B cell (primary cell): Measurements from ENCODE around the gene CTNNA1.

ENCODE experiments used
- CTCF ChIP-seq: fragments of 200-600 bp; IDR thresholded peaks from one replicate; pipeline ENCODE4 v1.8.0; 2022; ENCODE audit warnings: antibody characterized with exemption, mild to moderate bottlenecking
- EZH2 ChIP-seq: IDR thresholded peaks from 2 replicates; pipeline ENCODE4 v1.6.1; 2012; ENCODE audit warnings: borderline replicate concordance, low read depth, mild to moderate bottlenecking, moderate library complexity, low read length; ENCODE audit not compliant: insufficient read depth, poor library complexity, severe bottlenecking

DNA sequence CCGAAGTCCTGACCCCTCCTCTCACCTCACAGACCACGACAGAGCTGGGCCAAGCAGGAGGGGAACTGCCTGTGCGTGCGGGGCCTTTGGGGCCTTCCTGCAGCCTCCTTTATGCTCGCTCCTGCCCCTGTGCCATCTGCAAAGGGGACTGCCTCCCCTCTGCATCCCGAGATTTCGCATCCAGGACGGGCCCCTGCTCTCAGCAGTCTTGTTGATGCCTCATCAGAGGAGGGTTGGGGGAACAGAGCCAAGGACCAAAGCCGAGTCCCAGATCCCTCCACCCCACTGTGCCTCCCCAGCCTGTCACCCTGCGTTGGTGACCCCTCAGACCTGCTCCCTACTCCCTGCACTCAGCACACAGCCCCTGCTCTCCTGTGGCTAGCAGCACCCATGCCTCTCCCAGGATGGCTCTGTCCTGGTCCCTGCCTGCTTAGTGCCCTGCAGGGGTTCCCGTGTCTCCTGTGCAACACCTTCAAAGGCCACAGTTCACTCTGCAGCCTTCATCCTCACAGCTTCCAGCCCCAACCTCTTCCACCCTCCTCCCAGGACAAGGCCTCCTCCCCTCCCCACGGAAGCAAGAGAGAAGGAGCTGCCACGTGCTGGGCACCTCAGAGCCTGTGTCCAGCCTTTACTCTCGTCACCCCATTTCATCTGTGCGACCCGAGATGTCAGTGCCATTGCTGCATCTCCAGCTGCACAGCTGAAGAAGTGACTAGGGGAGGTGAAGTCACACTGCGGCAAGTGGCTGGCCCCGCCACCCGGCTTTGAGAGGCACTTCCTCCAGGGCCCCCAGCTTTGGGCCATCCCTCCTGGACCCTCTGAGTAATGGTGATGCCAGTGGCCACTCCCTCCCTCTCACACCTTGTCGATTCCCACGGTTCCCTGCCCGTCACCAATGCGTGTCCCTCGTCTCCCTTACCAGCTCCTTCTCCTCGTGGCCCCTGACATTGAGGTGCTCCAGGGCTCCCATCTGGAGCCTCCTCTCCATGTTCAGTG is 184.5 kb downstream of the CTNNA1 start:
- TF ChIP-seq CTCF (no peak), EZH2 (no peak)
